ENCODE results near the gene SPDYE9. TPM values are rescaled to one million over a fixed set of nuclear protein-coding genes. Genes with fewer than 3 reads are reported as not detected.

SPDYE9 gene
- total RNA-seq: not detected in 2 replicates

DNA sequence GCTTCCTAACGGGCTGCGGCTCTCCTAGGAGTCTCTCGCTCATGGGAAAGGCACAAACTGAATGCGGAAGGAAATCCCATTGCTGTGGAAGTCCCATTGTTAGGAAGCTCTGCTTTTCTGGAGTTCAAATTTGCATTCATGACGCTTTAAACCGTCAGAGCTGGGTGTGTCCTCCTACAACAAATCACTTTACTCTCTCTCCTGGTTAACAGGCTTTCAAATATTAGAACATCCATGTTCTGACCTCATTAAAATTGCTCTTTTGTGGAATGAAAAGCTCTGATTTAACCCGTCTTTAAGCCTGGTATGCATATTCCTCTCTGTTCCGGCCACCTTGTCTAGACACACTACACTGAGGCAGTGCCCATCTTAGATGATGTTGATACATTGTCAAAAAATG, at the start of gene SPDYE9:
Gene SPDYE9, minus strand, starts transcription at position 101 of the 400 bp plus-strand sequence. CDS start 1,800 bp downstream, outside the sequence.

GRCh38 chr7:73057811-73058210, 28.0 kb downstream of the SPDYE9 start, which contains the start of gene SPDYE11:
Gene SPDYE11, minus strand, starts transcription at chr7:73057911. Its CDS starts 1,800 bp downstream, at chr7:73056111.

GRCh38 chr7:73029666-73030065, 56.2 kb downstream of the SPDYE9 start, which contains the start of gene SPDYE8:
Gene SPDYE8, minus strand, starts transcription at chr7:73029766. Its CDS starts 1,800 bp downstream, at chr7:73027966.

Other genes with a start within 250 kb of the SPDYE9 start
- 8.3 and 13.6 TPM in 2 replicates for gene POM121, start 160.9 kb downstream of the SPDYE9 start, total RNA-seq
- gene TRIM74, start 116.6 kb downstream of the SPDYE9 start, total RNA-seq: not detected in 2 replicates
- gene SPDYE8, start 56.3 kb downstream of the SPDYE9 start, total RNA-seq: not detected in 2 replicates
- gene SPDYE11, start 28.1 kb downstream of the SPDYE9 start, total RNA-seq: not detected in 2 replicates
- 31.1 and 38.2 TPM in 2 replicates for gene NSUN5, start 222.8 kb upstream of the SPDYE9 start, total RNA-seq
- gene TRIM50, start 242.0 kb upstream of the SPDYE9 start, total RNA-seq: not detected in 2 replicates
- not detected in 2 replicates for gene FKBP6, start 242.1 kb upstream of the SPDYE9 start, total RNA-seq